KOPT-K1 (cell line): ENCODE results near the gene PRKN.

Experiments
- H3K27ac ChIP-seq: fragments of 200-600 bp; sonication (generic); 2 replicates; pipeline ENCODE4 v1.5.1; 2016; ENCODE audit warnings: antibody characterized with exemption, mild to moderate bottlenecking, low read depth, low read length; ENCODE audit not compliant: poor library complexity, severe bottlenecking
- H3K36me3 ChIP-seq: fragments of 200-600 bp; sonication (generic); 2 replicates; pipeline ENCODE4 v1.5.1; 2017; ENCODE audit warnings: antibody characterized with exemption, mild to moderate bottlenecking, low read length, moderate library complexity; ENCODE audit not compliant: insufficient read depth
- H3K9me3 ChIP-seq: fragments of 200-600 bp; sonication (generic); 2 replicates; pipeline ENCODE4 v1.5.1; 2017; ENCODE audit warnings: antibody characterized with exemption, low read length, mild to moderate bottlenecking; ENCODE audit not compliant: insufficient read depth, poor library complexity, severe bottlenecking

PRKN gene

DNA sequence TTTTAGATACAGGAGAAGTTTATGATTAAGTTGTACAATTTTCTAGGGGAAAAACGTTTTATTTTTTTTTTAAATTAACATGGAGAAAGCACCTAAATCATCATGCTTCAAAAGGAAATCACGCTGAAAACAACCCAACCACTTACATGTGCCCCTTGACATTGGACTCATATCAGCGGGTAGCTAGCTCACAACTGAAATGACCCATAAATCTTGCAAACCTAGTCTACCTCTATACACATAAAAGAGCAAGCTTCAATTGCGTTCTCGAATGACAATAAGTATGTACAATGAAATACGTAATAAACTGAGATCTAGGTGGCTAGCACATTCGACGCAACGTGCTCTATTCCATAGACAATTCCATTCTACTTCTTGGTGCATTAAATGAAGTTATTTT is 730.8 kb downstream of the PRKN start:
- H3K27ac ChIP-seq = no peak overlapping the region
- no peaks in the 10 kb centered on the region for H3K9me3 ChIP-seq
- no peaks in the 10 kb centered on the region for H3K36me3 ChIP-seq

GRCh38 chr6:161985876-161986423 is 741.6 kb downstream of the PRKN start:
- H3K9me3 ChIP-seq = peaks cover 10% of the 10 kb centered on the region
- no peak overlapping the region for H3K27ac ChIP-seq

GRCh38 chr6:161984713-161985112 is 742.9 kb downstream of the PRKN start:
- Histone ChIP-seq H3K9me3 (peaks cover 4% of the 10 kb centered on the region), H3K36me3 (no peaks in the 10 kb centered on the region), H3K27ac (no peak overlapping the region)

More at GRCh38 chr6:161985876-161986423, 741.6 kb downstream of the PRKN start:
- no peaks in the 10 kb centered on the region for H3K36me3 ChIP-seq

DNA sequence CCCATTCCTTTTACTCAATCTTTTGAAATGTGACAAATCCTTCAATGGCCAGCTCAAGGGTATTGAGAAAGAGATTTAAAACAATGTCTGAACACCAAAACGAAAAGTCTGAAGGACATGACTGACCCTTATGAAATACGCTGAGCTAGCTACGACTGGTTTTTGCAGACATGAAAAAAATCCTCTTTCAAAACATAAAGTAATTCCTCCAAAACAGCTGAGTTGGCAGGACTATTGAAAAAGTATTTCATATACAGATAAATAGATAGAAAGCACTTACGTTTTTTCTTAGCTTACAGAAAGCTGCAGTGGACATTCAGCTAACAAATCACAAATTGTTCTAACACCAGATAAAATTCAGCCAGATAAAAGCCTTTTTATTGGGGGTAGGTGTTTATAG is 751.0 kb downstream of the PRKN start:
- Histone ChIP-seq H3K27ac (no peak overlapping the region), H3K9me3 (peaks cover 6% of the 10 kb centered on the region), H3K36me3 (no peaks in the 10 kb centered on the region)

- Histone ChIP-seq H3K27ac (no peak overlapping the region), H3K36me3 (no peaks in the 10 kb centered on the region), H3K9me3 (peaks cover 6% of the 10 kb centered on the region)
Measured at GRCh38 chr6:161973064-161973463, 754.5 kb downstream of the PRKN start.

- Histone ChIP-seq H3K9me3 (peaks cover 6% of the 10 kb centered on the region), H3K36me3 (no peaks in the 10 kb centered on the region)
Measured at GRCh38 chr6:161971043-161971442, 756.5 kb downstream of the PRKN start.

GRCh38 chr6:161963634-161964234 is 763.8 kb downstream of the PRKN start:
- Histone ChIP-seq H3K9me3 (no peaks in the 10 kb centered on the region), H3K36me3 (no peaks in the 10 kb centered on the region), H3K27ac (no peak overlapping the region)

More at GRCh38 chr6:161971043-161971442, 756.5 kb downstream of the PRKN start:
- H3K27ac ChIP-seq = no peak overlapping the region

GRCh38 chr6:161963181-161963580 is 764.4 kb downstream of the PRKN start:
- Histone ChIP-seq H3K36me3 (no peaks in the 10 kb centered on the region), H3K27ac (no peak overlapping the region), H3K9me3 (no peaks in the 10 kb centered on the region)

DNA sequence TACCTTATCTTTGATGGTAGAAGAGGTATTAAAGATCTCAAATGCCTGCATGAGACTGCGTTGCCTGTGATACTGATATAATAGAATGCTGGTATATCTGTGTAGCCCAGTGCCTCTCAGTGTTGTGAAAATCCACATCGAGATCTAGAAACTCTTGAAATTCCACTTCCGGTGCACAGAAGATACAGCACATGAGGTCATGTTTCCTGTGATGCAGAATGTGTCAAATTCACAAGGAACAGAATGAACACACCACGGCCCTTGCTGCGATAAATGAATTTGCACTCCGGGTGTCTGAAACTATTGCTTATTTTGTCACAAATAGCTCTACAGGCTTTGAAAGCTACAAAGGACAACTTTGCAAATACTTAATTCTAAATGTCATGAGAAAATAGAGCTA is 765.8 kb downstream of the PRKN start:
- Histone ChIP-seq H3K9me3 (no peaks in the 10 kb centered on the region), H3K36me3 (no peaks in the 10 kb centered on the region), H3K27ac (no peak overlapping the region)

DNA sequence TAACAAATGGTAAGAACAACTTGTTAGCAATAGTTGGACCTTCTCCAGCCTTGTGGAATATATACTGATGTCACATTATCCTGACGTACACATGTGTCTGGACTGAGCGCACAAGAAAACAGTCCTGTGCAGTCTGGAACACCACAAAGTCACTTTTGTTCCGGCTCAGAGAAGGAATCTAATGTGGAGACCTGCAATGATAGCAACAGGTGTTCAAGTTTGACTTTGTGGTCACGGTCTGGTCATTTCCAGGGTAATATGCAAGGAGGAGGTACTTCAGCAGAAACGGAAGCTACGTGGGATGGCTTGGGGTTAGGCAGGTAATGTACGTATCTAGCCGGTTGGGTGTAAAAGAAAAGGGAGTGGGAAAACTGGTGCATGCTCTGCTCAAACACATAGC is 766.5 kb downstream of the PRKN start:
- Histone ChIP-seq H3K9me3 (no peaks in the 10 kb centered on the region), H3K36me3 (no peaks in the 10 kb centered on the region), H3K27ac (no peak overlapping the region)

DNA sequence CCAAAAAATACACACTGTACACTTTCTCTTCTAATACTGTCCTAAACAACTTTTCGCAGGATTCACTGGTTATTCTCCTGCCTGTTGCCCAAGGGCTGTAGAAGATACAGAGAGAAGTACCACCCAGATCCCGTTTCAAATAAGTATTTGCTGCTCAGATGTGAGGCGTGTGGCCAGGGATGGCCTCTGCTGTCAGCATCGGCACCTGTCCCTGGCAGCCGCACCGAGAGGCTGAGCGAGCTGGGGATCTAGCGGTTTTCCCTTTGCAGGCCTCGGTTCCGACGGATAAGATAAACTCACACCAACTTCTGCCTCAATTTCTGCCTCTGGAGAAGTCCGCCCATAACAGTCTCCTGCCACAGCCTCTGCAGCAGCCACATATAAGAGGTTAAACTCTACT is 768.5 kb downstream of the PRKN start:
- Histone ChIP-seq H3K27ac (no peak overlapping the region), H3K36me3 (no peaks in the 10 kb centered on the region), H3K9me3 (no peaks in the 10 kb centered on the region)

- no peaks in the 10 kb centered on the region for H3K9me3 ChIP-seq
Measured at GRCh38 chr6:161956082-161956481, 771.5 kb downstream of the PRKN start.

GRCh38 chr6:161954699-161955276 is 772.8 kb downstream of the PRKN start:
- H3K27ac ChIP-seq = no peak overlapping the region
- no peaks in the 10 kb centered on the region for H3K9me3 ChIP-seq
- H3K36me3 ChIP-seq = no peaks in the 10 kb centered on the region

More at GRCh38 chr6:161956082-161956481, 771.5 kb downstream of the PRKN start:
- Histone ChIP-seq H3K36me3 (no peaks in the 10 kb centered on the region), H3K27ac (no peak overlapping the region)

- no peaks in the 10 kb centered on the region for H3K9me3 ChIP-seq
- no peak overlapping the region for H3K27ac ChIP-seq
- no peaks in the 10 kb centered on the region for H3K36me3 ChIP-seq
Measured at GRCh38 chr6:161954077-161954476, 773.5 kb downstream of the PRKN start.

- Histone ChIP-seq H3K36me3 (no peaks in the 10 kb centered on the region), H3K27ac (no peak overlapping the region), H3K9me3 (no peaks in the 10 kb centered on the region)
Measured at GRCh38 chr6:161951126-161951525, 776.4 kb downstream of the PRKN start.

DNA sequence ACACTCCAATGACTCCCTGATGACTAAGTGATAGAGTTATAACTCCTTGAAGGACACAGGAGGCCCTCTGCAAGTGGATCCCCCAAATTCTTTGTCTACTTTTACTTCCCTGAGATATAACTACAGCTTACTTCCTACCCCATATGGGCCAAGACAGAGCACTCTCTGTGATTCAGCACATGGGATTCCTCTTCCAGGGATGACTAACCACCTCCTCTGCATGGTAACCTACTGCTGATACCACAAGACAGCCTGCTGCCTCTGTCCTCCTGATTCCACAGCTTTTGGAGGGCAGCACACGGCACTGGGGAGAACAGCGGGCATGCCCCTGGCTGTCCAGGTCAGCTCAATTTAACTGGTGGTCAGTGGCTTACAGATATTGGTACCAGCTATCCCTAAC is 778.0 kb downstream of the PRKN start:
- Histone ChIP-seq H3K9me3 (no peaks in the 10 kb centered on the region), H3K36me3 (no peaks in the 10 kb centered on the region), H3K27ac (no peak overlapping the region)
